Stimulated activated CD4-positive, alpha-beta T cell treated with anti-CD3 and anti-CD28 coated beads, Interleukin-1b, Interleukin-23, amount 100 ng/mL, for 4 hours (primary cell): ENCODE data around the gene MBD3L2.
A peak's percentile ranks its signal among the peaks of the same experiment; 100 is the strongest.
"Not testable (repeated sequence)": the region's sequence is repeated elsewhere in the genome, so short reads cannot be mapped to it uniquely, and the experiment has no call there.

ENCODE experiments used
- DNase-seq, 2 donors: peaks; one replicate each; pipeline ENCODE4 v3.0.0-alpha.2; 2020; ENCODE audit warnings: low read depth in 2 of 2

Gene MBD3L2

GRCh38 chr19:7049021-7049420 lies at the start of gene MBD3L2:
MBD3L2 (plus strand) TSS chr19:7049321; CDS start chr19:7049374, 53 bp downstream.
- not testable (repeated sequence) for DNase-seq

- DNase-seq = no peak
Measured at GRCh38 chr19:6999933-7000332, 49.2 kb upstream of the MBD3L2 start.

GRCh38 chr19:7000333-7000732 lies 48.8 kb upstream of the MBD3L2 start:
- no peak for DNase-seq

- DNase-seq = no peak
Measured at GRCh38 chr19:7000816-7001215, 48.3 kb upstream of the MBD3L2 start.

GRCh38 chr19:7004313-7004931 lies 44.7 kb upstream of the MBD3L2 start:
- peak in 1 of 2 donors; percentile 14 for DNase-seq

GRCh38 chr19:7006135-7006704 lies 42.9 kb upstream of the MBD3L2 start:
- DNase-seq = no peak

- DNase-seq = no peak
Measured at GRCh38 chr19:7007859-7008258, 41.3 kb upstream of the MBD3L2 start.

- DNase-seq = no peak
Measured at GRCh38 chr19:7010722-7011593, 38.2 kb upstream of the MBD3L2 start.

GRCh38 chr19:7013678-7014077 lies 35.4 kb upstream of the MBD3L2 start:
- no peak for DNase-seq

- no peak for DNase-seq
Measured at GRCh38 chr19:7018828-7019227, 30.3 kb upstream of the MBD3L2 start.

GRCh38 chr19:7021331-7021730 lies 27.8 kb upstream of the MBD3L2 start, which contains the start of gene MBD3L2B:
MBD3L2B (minus strand) TSS chr19:7021431; CDS start chr19:7021397, 34 bp downstream.
- not testable (repeated sequence) for DNase-seq

- not testable (repeated sequence) for DNase-seq
Measured at GRCh38 chr19:7028790-7029189, 20.3 kb upstream of the MBD3L2 start.

- not testable (repeated sequence) for DNase-seq
Measured at GRCh38 chr19:7030278-7030677, 18.8 kb upstream of the MBD3L2 start, which contains the start of gene MBD3L5. MBD3L5 (plus strand) TSS chr19:7030578; CDS start chr19:7030612, 34 bp downstream.

- DNase-seq = not testable (repeated sequence)
Measured at GRCh38 chr19:7040079-7040478, 9.0 kb upstream of the MBD3L2 start, which contains the start of gene MBD3L4. MBD3L4 (minus strand) TSS chr19:7040179; CDS start chr19:7040144, 35 bp downstream.

GRCh38 chr19:7041563-7041962 lies 7.6 kb upstream of the MBD3L2 start:
- not testable (repeated sequence) for DNase-seq

GRCh38 chr19:7051421-7051820 lies 2.3 kb downstream of the MBD3L2 start:
- DNase-seq = not testable (repeated sequence)

- DNase-seq = not testable (repeated sequence)
Measured at GRCh38 chr19:7052896-7053295, 3.8 kb downstream of the MBD3L2 start.

- DNase-seq = not testable (repeated sequence)
Measured at GRCh38 chr19:7054635-7055368, 5.7 kb downstream of the MBD3L2 start.

GRCh38 chr19:7055679-7056078 lies 6.6 kb downstream of the MBD3L2 start:
- DNase-seq = not testable (repeated sequence)

- DNase-seq = not testable (repeated sequence)
Measured at GRCh38 chr19:7056371-7056770, 7.2 kb downstream of the MBD3L2 start.

GRCh38 chr19:7058576-7058975 lies 9.5 kb downstream of the MBD3L2 start, which contains the start of gene MBD3L3:
MBD3L3 (minus strand) TSS chr19:7058676; CDS start chr19:7058605, 71 bp downstream.
- not testable (repeated sequence) for DNase-seq
